ENCODE results near the gene TFDP2.

DNA sequence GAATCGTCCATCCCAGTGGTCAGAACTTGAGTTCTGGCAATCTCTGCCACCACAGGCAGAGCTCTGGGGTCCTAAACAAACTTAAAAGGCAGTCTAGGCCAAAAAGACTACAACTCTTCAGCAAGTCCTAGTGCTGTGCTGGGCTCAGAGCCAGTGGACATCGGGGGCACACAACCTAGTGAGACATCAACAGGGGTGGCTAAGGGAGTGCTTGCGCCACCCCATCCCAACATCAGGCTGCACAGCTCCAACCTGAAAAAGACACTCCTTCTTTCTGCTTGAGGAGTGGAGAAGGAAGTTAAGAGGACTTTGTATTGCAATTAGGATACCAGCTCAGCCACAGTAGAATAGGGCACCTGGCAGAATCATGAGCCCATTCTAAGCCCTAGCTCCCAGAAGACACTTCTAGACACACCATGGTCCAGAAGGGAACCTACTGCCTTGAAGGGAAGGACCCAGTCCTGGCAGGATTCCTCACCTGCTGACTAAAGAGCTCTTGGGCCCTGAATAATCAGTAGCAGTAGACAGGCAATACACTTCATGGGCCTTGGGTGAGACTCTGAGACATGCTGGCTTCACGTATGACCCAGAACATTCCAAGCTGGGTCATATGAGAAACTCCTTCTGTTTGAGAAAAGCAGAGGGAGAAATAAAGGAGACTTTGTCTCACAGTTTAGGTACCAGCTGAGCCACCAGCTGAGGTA is 72.0 kb downstream of the TFDP2 start:
- no peak for TF ChIP-seq MXI1 (IDR thresholded peaks at IDR 0.05; ENCODE audit: low read depth, low read length)
- TF ChIP-seq, protein P1, sequence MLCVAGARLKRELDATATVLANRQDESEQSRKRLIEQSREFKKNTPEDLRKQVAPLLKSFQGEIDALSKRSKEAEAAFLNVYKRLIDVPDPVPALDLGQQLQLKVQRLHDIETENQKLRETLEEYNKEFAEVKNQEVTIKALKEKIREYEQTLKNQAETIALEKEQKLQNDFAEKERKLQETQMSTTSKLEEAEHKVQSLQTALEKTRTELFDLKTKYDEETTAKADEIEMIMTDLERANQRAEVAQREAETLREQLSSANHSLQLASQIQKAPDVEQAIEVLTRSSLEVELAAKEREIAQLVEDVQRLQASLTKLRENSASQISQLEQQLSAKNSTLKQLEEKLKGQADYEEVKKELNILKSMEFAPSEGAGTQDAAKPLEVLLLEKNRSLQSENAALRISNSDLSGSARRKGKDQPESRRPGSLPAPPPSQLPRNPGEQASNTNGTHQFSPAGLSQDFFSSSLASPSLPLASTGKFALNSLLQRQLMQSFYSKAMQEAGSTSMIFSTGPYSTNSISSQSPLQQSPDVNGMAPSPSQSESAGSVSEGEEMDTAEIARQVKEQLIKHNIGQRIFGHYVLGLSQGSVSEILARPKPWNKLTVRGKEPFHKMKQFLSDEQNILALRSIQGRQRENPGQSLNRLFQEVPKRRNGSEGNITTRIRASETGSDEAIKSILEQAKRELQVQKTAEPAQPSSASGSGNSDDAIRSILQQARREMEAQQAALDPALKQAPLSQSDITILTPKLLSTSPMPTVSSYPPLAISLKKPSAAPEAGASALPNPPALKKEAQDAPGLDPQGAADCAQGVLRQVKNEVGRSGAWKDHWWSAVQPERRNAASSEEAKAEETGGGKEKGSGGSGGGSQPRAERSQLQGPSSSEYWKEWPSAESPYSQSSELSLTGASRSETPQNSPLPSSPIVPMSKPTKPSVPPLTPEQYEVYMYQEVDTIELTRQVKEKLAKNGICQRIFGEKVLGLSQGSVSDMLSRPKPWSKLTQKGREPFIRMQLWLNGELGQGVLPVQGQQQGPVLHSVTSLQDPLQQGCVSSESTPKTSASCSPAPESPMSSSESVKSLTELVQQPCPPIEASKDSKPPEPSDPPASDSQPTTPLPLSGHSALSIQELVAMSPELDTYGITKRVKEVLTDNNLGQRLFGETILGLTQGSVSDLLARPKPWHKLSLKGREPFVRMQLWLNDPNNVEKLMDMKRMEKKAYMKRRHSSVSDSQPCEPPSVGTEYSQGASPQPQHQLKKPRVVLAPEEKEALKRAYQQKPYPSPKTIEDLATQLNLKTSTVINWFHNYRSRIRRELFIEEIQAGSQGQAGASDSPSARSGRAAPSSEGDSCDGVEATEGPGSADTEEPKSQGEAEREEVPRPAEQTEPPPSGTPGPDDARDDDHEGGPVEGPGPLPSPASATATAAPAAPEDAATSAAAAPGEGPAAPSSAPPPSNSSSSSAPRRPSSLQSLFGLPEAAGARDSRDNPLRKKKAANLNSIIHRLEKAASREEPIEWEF (IDR thresholded peaks at IDR 0.05; ENCODE audit: insufficient replicate concordance, low read depth, low read length), result no peak
- no peak for TF ChIP-seq JUND (IDR thresholded peaks at IDR 0.05; ENCODE audit: low read depth, low read length)
- no peak for TF ChIP-seq PML (IDR thresholded peaks at IDR 0.05; ENCODE audit: low read length)
- no peak for TF ChIP-seq POLR2AphosphoS5 (IDR thresholded peaks at IDR 0.05; ENCODE audit: low read length)
- TF ChIP-seq FOS (IDR thresholded peaks at IDR 0.05; ENCODE audit: borderline replicate concordance, extremely low read depth, insufficient read length), result no peak
- TF ChIP-seq, protein P2, sequence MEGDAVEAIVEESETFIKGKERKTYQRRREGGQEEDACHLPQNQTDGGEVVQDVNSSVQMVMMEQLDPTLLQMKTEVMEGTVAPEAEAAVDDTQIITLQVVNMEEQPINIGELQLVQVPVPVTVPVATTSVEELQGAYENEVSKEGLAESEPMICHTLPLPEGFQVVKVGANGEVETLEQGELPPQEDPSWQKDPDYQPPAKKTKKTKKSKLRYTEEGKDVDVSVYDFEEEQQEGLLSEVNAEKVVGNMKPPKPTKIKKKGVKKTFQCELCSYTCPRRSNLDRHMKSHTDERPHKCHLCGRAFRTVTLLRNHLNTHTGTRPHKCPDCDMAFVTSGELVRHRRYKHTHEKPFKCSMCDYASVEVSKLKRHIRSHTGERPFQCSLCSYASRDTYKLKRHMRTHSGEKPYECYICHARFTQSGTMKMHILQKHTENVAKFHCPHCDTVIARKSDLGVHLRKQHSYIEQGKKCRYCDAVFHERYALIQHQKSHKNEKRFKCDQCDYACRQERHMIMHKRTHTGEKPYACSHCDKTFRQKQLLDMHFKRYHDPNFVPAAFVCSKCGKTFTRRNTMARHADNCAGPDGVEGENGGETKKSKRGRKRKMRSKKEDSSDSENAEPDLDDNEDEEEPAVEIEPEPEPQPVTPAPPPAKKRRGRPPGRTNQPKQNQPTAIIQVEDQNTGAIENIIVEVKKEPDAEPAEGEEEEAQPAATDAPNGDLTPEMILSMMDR (IDR thresholded peaks at IDR 0.05 in 2 of 3, conservative IDR thresholded peaks at IDR 0.05 in 1 of 3; ENCODE audit: control insufficient read depth in 2 of 3, extremely low read depth in 1 of 3, insufficient read depth in 1 of 3, low read depth in 3 of 3, low read length in 3 of 3), result no peak
- TF ChIP-seq SIX5 (IDR thresholded peaks at IDR 0.05; ENCODE audit: low read depth, low read length, severe bottlenecking), result no peak
- TF ChIP-seq SRF (IDR thresholded peaks at IDR 0.05; ENCODE audit: low read depth in 2 of 2, low read length in 2 of 2), result no peak
- TF ChIP-seq MYC (IDR thresholded peaks at IDR 0.05; ENCODE audit: insufficient read depth, insufficient read length, insufficient replicate concordance, low read length, severe bottlenecking), result no peak
- TF ChIP-seq RAD51 (IDR thresholded peaks at IDR 0.05), result no peak
- TF ChIP-seq SUZ12 (IDR thresholded peaks at IDR 0.05; ENCODE audit: unreplicated experiment), result no peak
- no peak for TF ChIP-seq RFX5 (IDR thresholded peaks at IDR 0.05; ENCODE audit: low read depth, low read length)
- no peak for TF ChIP-seq EP300 (IDR thresholded peaks at IDR 0.05; ENCODE audit: borderline replicate concordance in 1 of 2, control insufficient read depth in 1 of 2, low read depth in 2 of 2, low read length in 2 of 2)
